HPDE6-E6E7 (cell line): Measurements from ENCODE around the gene HOTAIR.

ENCODE experiments used
- DNase-seq: peaks from one replicate; pipeline ENCODE4 v3.0.0; 2011; ENCODE audit warnings: missing footprints; ENCODE audit errors: extremely low spot score

The HOTAIR gene

DNA sequence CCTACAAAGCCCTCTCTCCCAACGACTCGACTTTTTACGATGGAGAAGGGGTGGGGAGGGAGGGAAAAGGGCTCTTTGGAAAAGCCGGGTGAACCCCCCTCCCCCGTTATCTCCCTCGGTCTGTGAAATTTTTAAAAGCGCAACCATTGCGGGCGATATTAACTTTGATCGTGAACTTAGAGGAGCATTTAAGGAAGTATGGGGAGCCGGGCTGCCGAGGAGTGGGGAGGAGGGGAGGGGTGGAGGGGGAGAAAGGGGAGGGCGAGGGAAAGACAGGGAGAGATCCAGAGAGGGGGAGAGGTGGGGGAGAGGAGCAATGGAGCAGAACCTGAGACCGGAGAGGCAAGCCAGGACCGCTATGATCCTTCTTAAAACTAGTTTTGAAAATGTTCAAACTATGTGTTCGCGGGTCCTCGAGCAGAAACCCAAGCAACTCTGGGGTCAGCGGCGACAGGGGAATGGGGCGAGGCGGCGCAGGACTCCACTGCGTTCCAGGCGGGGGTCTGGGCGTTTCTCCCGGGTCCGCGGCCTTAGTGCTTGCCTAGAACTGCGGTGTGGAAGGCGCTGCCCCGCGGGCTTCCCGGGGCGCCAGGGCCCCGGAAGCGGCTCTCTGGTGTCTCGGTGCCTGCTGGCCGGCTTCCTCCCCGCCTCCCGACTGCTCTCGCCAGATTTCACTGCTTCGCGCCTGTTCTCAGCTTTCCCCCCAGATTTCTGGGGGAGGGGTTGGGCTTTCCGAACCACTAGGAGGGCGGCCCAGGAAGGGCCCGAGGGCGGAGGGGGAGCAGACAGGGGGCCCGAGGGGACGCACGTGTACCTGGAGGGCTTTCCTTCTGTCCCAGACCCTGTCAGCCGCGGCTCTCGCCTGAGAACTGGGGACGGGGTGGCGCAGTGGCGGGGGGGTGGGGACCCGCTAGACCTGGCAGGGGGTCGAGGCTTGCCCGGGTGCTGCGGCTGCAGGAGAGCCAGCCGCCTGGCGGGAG is at the start of gene HOTAIR:
Gene HOTAIR, minus strand, starts transcription at position 871 of the 980 bp plus-strand sequence.
- no peak for DNase-seq

DNA sequence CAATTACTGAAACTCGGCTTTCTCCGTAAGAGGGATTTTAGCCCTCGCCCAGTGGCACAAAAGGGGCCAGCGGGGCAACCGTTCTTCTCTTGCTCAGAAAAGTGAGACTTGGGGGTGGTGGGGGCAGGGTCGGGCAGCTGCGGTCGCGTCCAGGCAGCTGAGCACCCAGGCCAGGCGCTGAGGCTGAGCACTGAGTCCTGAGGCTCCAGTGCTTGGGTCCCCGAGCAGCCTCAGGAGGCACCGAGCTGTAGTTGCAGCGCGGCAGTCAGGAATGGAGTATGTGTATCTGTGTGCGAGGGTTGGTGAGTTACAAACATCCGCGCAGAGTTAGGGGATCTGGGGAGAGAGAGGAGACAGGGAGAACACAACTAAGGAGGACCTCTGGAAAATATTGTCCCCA is 49.4 kb upstream of the HOTAIR start:
- DNase-seq, result no peak

DNA sequence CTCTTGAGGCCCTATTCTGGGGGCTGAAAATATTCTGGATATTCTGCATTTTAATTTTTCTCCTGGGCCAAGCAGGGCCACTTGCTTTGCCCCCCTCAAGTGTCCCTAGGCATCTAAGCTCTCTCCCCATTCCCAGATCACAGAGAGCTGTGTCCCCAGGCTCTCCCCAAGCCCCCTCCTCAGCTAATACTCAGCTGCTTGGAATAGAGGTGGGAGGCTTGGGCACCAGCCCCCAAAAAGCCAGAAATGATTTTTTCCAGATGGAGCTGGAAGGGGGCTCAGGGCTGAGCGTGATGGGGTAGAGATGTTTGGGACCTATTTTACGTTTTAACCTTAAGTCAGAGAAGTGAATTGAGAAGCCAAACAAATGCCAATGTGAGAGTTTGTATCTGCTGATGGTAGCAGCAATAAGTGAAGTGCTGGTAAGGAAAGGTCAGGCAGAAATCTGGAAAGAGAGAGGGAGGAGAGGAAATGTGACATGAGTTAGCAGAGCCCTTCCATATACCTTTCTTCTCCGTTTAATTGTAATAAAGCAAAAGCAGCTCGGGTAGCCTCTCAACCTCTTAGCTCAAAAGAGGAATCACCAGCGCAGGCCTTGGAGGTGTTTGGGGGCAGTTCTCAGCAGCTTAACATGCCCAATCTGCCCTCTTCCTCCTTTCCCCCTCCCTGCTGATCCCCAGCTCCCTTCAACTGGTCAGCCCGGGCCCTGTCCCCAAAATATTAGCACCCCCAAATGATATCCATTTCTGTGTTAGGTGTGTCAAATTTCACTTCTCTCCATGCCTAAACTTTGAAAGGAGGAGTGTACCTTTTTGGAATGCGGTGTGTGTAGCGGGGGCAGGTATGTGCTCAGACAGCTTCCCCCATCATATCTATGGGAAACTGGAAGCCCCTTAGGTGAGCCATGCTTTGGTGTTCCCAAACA is 48.5 kb upstream of the HOTAIR start:
- DNase-seq, result no peak

DNA sequence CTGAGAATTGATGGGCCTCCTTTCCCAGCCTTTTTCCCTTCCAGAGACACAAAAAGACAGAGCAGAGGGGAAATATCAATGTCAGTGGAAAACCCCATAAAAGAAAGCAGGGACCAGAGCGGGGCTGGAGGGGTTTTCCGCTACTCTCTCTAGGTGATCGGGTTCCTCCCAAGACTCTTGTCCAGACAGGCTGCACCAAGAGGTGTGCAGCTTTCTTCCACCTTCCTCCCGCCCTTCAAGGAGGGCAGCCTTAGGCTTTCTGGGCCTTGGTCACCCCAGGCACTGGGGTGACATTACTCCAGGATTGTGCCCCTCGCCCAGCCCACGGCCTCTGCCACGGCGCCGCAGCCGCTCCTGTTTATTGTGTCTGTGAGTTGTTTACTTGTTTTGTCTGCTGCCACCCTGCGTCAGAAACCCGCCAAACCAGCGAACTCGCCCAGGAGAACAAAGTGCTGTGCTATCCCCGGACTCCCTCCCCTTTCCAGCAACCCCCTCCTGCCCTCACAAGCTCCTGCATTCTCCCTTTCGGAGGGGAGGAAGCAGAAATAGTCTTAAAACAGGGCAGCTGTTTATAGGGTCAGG is 46.8 kb upstream of the HOTAIR start:
- no peak for DNase-seq

DNA sequence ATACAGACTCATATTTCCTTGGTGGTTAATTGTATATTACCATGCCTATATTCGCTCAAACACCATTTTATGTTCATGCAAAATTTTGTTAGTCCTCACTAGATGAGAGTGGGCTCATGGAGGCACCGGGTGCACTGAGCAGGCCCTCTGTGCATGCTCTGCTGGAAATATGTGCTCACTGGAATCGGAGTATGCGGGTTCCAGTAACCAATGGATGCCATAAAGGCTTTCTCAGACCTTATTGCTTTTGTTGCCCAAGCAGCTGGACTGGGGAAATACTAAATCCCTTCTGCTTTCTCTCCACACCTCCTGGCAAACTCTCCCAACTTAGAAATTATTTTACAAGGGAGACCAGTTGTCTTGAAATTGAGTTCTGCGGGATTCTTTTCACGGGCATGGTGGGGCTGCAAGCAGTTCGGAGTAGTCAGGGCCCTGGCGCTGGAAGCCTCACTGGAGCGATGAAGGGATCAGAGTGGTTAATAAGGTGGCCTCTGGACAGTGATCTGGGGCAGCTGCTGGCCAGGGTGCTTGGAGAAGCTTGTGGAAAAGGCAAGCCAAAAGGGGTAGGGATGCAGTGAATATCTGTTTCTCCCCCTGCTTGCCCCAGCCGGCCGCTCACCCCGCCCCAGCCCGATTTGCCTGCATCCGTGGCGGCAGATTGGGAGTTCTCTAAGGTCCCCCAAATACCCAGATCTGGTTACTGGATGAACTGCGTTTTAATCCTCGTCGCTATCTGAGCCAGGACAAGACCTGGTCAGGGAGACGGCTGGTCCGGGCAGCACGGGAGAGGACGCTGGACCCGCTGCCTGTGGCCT is 46.0 kb upstream of the HOTAIR start:
- no peak for DNase-seq

DNA sequence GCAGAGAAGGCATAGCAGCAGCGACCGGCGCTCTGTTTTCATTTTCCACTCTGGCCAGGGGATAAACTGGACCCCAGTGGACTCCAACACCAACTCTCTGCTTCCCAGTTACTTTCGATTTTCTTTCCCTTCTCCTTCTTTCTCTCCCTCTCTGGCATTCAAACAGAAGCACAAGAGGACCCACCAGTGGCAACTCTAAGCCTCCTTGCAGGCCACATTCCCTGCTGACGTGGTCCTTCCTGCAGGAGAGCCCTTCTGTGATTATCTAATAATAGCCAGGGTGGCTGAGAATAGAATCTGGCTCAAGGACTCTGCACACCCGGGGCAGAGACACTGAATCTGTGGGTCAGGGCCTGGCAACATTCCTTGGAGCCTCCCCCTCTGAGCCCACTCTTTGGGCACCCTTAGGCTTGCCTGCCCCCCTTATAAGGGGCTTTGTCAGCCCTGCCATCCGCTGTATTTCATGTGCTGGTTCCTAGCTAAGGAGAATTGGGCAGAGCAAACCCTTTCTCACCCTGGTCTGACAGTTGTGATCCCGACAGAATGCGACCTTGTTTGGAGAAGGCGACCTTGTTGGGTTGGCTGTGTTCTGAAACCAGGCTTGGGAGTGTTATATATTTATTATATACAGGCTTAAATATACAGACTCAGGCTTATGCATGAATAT is 45.3 kb upstream of the HOTAIR start:
- DNase-seq, result no peak

DNA sequence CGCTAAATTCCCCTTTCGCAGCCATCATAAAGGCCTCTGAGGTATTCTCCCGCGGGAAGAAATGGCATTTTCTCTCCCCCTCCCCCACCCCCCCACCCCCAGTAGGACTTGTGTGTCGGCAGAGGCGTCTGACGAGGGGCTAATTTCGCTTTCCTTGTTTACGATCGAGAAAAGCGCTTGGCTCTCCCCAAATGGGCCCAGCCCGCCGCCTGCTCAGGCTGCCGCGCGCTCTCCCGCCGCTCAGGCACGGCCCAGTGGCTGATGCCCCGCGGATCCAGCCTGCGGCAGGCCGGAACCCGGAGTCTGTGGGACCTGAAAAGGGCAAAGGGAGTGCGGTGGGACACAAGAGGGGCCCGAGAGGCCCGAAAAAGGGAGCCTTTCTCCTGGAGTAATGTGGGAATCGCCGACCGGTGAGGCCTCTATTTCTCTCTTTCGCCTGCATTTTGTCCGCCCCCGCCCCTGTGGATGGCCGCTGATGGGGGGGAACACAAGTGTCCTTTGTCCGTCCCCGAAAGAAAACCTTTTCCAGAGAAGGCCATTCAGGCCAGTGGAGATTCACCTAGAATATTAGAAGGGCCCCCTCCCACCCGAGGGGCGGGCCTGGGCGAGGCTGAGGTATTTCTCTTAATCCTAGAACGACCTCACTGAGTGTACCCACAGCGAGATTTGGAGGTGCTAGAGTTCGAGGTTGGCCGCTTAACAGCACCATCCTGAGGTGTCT is 44.5 kb upstream of the HOTAIR start:
- no peak for DNase-seq

DNA sequence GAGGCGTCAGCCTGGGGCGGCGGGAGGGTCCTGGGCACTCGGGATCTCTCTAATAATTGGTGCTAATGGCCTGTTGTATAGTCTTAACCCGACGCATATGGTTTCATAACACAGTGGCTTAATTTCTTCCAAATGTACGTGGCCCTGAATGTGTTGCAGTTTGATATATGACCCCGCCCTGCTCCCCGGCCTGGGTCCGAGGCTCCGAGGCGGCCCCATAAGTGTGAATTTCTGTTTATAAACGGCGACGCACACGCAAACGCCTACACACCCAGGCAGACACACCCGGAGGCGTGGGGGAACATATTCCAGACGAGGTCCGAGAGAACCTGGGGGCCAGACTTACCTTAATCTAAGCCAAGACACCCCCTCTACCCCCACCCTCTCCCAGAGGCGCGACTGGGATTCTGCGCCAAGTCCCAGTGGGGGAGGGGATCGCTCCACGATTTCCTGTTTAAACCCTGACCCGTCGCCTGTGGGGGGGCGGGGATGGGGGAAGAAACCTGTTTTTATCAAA is 43.8 kb upstream of the HOTAIR start:
- DNase-seq, result no peak

DNA sequence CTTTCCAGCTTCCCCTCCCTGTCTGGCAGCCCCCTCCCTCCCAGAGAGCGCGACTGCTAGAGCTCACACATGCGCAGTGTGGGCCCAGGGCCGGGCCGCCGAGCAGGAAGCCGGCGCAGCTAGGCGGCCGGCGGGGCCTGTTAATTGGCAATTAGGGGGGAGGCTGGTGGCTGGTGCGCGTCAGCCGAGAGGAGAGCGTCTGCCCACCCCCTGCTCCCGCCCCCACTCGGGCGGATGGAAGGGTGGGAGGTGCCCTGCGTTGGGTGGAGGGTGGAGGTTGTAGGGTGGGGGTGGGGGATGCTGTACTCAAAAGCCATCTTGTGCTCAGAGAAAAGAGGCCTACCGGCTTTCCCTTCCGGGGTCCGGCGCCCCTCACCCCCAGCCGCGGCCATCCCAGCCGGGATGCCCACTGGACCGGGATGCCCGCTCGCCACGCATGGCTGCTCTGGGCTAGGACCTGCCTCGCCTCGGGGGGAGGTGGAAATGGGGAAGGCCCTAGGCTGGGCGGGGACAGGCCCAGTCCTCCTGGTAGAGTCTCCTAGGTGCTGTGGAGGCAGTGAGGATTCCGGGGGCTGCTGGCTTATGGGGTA is 43.2 kb upstream of the HOTAIR start:
- DNase-seq, result no peak

DNA sequence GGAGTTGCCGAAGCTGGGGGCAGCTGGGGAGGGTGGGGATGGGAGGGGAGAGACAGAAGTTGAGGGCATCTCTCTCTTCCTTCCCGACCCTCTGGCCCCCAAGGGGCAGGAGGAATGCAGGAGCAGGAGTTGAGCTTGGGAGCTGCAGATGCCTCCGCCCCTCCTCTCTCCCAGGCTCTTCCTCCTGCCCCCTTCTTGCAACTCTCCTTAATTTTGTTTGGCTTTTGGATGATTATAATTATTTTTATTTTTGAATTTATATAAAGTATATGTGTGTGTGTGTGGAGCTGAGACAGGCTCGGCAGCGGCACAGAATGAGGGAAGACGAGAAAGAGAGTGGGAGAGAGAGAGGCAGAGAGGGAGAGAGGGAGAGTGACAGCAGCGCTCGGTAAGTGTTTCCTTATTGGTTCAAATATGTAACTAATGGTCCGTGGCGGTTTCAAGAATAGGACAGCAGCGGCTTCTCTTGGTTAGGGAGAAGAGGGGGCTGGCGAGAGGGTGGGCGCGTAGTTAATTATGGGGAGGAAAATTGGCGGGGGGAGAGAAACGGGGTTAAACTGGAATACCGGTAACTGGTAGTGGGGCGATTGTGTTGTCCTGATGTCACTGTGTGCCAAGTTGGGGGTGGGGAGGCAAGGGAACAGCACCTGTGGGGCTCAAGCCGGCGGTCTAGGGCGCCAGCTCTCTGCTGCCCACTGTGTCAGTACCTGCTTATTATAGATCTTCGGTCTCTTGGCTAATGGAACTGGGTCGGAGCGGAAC is 42.5 kb upstream of the HOTAIR start:
- DNase-seq, result no peak

DNA sequence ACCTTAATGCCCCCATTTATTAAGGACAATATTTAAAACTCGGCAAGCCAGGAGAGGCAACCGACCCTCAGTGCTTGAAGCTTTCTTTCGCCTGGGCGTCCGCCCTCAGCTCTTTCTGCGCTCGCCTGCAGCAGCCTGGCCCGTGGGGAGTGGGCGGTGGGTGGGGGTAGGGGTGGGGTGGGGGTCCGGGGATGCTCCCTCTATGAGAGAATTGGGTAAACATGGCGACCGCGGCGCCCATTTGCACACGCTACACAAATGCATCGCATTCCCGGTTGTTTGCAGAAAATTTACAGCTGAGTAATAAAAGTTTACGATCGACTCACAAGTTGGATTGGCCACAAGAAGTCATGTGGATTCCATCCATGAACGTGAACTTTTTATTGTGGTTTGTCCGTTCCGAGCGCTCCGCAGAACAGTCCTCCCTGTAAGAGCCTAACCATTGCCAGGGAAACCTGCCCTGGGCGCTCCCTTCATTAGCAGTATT is 41.8 kb upstream of the HOTAIR start:
- no peak for DNase-seq

DNA sequence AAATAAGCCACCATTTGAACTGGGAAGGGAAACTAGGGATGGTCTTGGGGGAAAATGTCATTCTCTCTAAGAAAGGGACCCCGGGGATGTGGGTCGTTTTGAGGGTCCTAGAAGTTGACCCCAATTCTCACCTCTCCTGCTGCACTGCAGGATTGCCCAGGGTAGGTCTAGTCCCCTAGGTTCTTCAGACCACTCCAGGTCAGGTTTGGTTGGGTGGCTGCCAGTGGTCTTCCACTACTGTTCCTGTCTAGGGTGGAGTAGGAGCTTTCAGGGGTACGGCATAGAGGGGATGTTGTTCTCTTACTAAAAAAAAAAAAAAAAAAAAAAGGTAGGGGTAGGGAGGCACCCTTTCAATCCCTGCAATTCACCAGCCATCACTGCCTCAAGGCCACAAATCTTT is 41.3 kb upstream of the HOTAIR start:
- no peak for DNase-seq

DNA sequence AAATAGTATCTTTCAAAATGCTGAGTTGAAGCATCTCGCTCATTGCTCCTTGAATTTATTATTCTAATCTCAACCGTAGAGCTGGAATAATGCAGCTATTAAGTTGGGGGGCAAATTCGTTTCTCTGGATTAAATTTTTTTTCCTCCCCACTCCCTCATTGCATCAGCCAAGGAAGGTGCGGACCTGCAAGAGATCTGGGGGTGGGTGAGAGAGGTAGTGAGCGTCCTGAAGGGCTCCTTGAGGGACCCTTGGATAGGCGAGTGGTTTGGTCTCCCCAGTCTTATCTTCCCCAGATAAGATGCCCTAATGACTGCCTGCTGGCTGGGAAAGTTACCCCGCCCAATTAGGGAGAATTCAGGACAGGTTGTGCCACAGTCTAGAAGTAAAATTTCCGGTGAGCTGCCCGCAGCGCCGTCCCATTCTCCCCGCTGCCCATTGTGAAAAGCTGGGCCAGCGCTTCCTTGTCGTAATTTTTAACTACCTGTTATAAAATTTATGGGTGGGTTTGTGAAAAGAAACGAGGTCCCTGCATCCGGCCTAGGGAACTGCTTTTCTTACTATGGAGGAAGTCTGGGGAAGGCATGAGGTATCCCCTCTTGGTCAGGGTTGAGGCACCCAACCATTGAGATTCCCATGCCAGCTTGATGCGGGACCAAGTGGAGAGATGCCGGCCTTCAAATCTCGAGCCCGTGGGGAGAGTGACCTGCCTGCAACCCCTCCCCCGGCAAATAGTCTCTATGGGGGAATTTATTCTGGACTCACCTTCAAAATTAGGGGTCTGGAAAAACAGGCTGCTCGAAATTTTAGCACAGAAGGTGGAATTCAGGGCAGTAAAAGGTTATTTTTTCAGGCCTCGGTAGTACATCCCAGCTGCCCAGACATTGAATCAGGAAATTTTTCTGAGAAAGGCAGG is 40.5 kb upstream of the HOTAIR start:
- no peak for DNase-seq

DNA sequence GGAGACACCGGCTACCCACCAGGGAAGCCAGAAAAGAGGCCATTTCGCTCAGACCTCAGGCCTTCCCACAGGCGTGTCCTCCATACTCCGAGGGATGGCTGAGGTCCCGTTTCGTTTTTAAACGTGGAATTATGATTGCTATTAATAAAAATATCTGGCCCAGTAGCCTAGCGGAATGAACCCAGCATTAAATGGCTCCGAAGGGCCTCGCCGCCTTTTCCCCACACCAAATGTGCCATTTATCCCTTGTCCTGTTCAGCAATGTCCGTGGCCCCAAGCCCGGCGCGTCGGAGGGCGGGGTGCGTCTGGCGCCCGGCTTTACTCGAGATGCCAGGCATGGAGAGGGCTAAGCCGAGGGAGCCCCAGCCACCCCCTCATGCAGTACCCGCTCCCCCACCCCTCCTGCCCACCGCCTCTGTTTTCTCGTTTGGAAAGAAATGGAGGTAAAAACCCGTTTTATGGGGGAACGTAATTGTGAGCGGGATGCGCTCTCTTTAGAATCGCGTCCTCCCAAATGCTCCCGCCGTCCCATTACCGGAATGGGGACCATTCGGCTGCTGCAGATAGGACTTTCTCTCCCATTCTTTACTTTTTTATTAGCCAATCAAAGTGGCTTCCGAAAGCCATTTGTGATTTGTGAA is 39.7 kb upstream of the HOTAIR start:
- no peak for DNase-seq

DNA sequence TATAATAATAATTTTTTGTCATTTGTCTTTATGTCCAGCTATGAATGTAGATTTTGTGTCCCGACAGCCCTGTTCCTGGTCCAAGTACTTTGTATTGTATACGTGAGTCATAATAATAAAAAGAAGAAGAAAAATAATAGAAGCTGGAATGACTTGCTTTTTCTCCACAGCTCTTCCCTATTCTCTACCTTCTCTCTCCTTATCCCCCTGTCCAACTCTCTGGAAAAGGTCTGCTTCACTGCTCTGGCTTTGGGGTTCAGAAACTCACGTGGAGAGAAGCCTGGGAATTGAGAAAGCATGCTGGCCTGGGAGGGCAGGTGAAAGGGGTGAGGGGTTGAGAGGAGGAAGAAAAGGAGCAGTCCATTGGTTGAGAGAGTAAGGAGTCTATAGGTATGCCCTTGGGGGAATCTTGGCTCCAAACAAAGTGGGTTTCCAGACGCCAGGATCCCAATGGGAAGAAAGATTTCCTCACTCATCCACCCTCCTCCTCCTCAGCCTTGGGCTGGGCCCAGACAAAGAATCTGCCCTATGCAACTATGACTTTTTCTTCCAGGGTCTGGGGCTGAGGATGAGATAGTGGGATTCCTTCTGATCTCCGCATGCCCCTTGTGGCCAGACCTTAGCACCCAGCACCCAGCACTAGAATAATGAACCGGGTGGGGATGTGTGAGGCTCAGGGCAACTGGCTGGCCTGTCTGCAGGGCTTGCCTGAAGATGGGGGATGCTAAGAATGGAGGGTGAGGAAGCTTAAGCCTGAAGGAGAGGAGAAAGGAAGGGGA is 38.1 kb upstream of the HOTAIR start:
- DNase-seq, result no peak
